PC-9 (cell line): ENCODE data around the gene MLXIP. TPM values are rescaled to one million over a fixed set of nuclear protein-coding genes. Genes with fewer than 3 reads are reported as not detected.

Experiments used
- BruUV-seq: library from RNA; stranded (reverse); fragments of 400-500 nt; replicated peaks from 2 replicates; lab custom pipeline; 2021; lab: Mats Ljungman, UMichigan
- CTCF ChIA-PET: fragments of 300-600 bp; sonication (Branson Sonifier 250); formaldehyde crosslinking; loops from one replicate; lab custom pipeline; 2022; ENCODE audit warnings: antibody characterized with exemption; lab: Charles Lee
- POLR2A ChIA-PET: fragments of 300-600 bp; sonication (Branson Sonifier 250); formaldehyde crosslinking; loops from one replicate; lab custom pipeline; 2022; ENCODE audit warnings: antibody characterized with exemption; ENCODE audit not compliant: unreplicated experiment; lab: Charles Lee
- DNase-seq, 2 experiments: peaks; one replicate each; pipeline versions ENCODE4 v3.0.0 to v3.0.0-alpha.2; 2015 to 2022; ENCODE audit warnings: mixed read lengths in 1 of 2
- H2AFZ ChIP-seq: fragments of 200-600 bp; sonication (generic); 2 replicates; pipeline ENCODE4 v1.8.1; 2017; ENCODE audit warnings: antibody characterized with exemption
- H3F3A ChIP-seq: fragments of 200-600 bp; sonication (generic); 2 replicates; pipeline ENCODE4 v1.8.1; 2017; ENCODE audit warnings: antibody characterized with exemption, mild to moderate bottlenecking, low read depth; ENCODE audit not compliant: insufficient read depth
- H3K27ac ChIP-seq: fragments of 200-600 bp; sonication (generic); 2 replicates; pipeline ENCODE4 v1.6.1; 2016; ENCODE audit warnings: mixed run types
- H3K27me3 ChIP-seq: fragments of 200-600 bp; sonication (generic); 2 replicates; pipeline ENCODE4 v1.6.1; 2016; ENCODE audit warnings: low read depth, mixed run types; ENCODE audit not compliant: insufficient read depth
- H3K36me3 ChIP-seq: fragments of 200-600 bp; sonication (generic); 2 replicates; pipeline ENCODE4 v1.6.1; 2016; ENCODE audit warnings: low read depth, mixed run types
- H3K4me1 ChIP-seq: fragments of 200-600 bp; sonication (generic); replicated peaks from 2 replicates; pipeline ENCODE4 v1.6.1; 2016; ENCODE audit warnings: mixed run types; ENCODE audit not compliant: insufficient read depth
- H3K4me2 ChIP-seq: fragments of 200-600 bp; sonication (generic); 2 replicates; pipeline ENCODE4 v1.6.1; 2017; ENCODE audit warnings: mixed run types
- H3K4me3 ChIP-seq: fragments of 200-600 bp; sonication (generic); 2 replicates; pipeline ENCODE4 v1.6.1; 2016; ENCODE audit warnings: mixed run types
- H3K79me2 ChIP-seq: fragments of 200-600 bp; sonication (generic); 2 replicates; pipeline ENCODE4 v1.6.1; 2017; ENCODE audit warnings: low read depth, mixed run types
- H3K9me2 ChIP-seq: fragments of 200-600 bp; sonication (generic); 2 replicates; pipeline ENCODE4 v1.8.1; 2017; ENCODE audit warnings: mild to moderate bottlenecking; ENCODE audit not compliant: insufficient read depth
- H3K9me3 ChIP-seq: fragments of 200-600 bp; sonication (generic); 2 replicates; pipeline ENCODE4 v1.8.1; 2016; ENCODE audit warnings: low read depth; ENCODE audit not compliant: insufficient read depth
- H4K20me1 ChIP-seq: fragments of 200-600 bp; sonication (generic); 2 replicates; pipeline ENCODE4 v1.8.1; 2017; ENCODE audit not compliant: insufficient read depth
- CTCF ChIP-seq: fragments of 200-600 bp; sonication (generic); conservative IDR thresholded peaks from 2 replicates; pipeline ENCODE4 v1.6.1; 2017; ENCODE audit warnings: mixed run types, antibody characterized with exemption, mild to moderate bottlenecking, moderate library complexity
- EZH2 ChIP-seq: fragments of 200-600 bp; sonication (generic); IDR thresholded peaks from 2 replicates; pipeline ENCODE4 v1.8.0; 2017; ENCODE audit warnings: antibody characterized with exemption, low read depth
- intact Hi-C: fragments of 100-400 bp; cut with micrococcal nuclease; formaldehyde crosslinking; loops from one replicate; pipeline ENCODE4 v1.10.0; 2022; ENCODE audit not compliant: unreplicated experiment
- total RNA-seq: library from RNA; stranded (reverse); gene quantifications from 2 replicates; pipeline ENCODE4 v1.2.3, GENCODE V29; 2021

Gene MLXIP
- total RNA-seq, 1 experiment from 2014 or later, result 83.3 TPM

GRCh38 chr12:122126713-122127597 lies 48.4 kb downstream of the MLXIP start:
- H3K27ac ChIP-seq, result no peak overlapping the region
- intact Hi-C loops, result loop anchor here (10.0 kb wide), 1 partner anchor 202 kb away; no protein-coding TSS in a partner anchor
- no peak for DNase-seq
- POLR2A ChIA-PET, result no interaction called here
- no peak overlapping the region for H3K4me3 ChIP-seq
- H3K36me3 ChIP-seq, result peaks cover 4% of the 10 kb centered on the region
- H3K27me3 ChIP-seq, result no peaks in the 10 kb centered on the region
- CTCF ChIA-PET, result interaction anchor here (0.5 kb wide), 1 partner anchor 64 kb away, joined by 4 read pairs; no protein-coding TSS in a partner anchor
- BruUV-seq, result no TSS peak
- H3K79me2 ChIP-seq, result peaks cover 28% of the 10 kb centered on the region
- no peak for TF ChIP-seq CTCF
- no peak for TF ChIP-seq EZH2
- H3K4me1 ChIP-seq, result peaks cover 20% of the 10 kb centered on the region
- H3K9me3 ChIP-seq, result no peaks in the 10 kb centered on the region
- H3K9me2 ChIP-seq, result no peaks in the 10 kb centered on the region
- peaks cover 12% of the 10 kb centered on the region; the same call in 1 of the 2 replicates for H4K20me1 ChIP-seq
- H2AFZ ChIP-seq, result no peak overlapping the region
- no peak overlapping the region for H3K4me2 ChIP-seq
- peaks cover 32% of the 10 kb centered on the region; the same call in 1 of the 2 replicates for H3F3A ChIP-seq

GRCh38 chr12:122127839-122128238 lies 49.3 kb downstream of the MLXIP start:
- H3K79me2 ChIP-seq, result peaks cover 28% of the 10 kb centered on the region
- peaks cover 26% of the 10 kb centered on the region; the same call in 1 of the 2 replicates for H3F3A ChIP-seq
- H2AFZ ChIP-seq, result no peak overlapping the region
- peaks cover 20% of the 10 kb centered on the region for H3K4me1 ChIP-seq
- intact Hi-C loops, result loop anchor here (10.0 kb wide), 1 partner anchor 203 kb away; no protein-coding TSS in a partner anchor
- BruUV-seq, result no TSS peak
- H3K27me3 ChIP-seq, result no peaks in the 10 kb centered on the region
- POLR2A ChIA-PET, result no interaction called here
- H3K9me2 ChIP-seq, result no peaks in the 10 kb centered on the region
- H3K9me3 ChIP-seq, result no peaks in the 10 kb centered on the region
- H3K36me3 ChIP-seq, result peaks cover 11% of the 10 kb centered on the region
- no peak for DNase-seq
- no peak overlapping the region for H3K4me3 ChIP-seq
- no peak overlapping the region for H3K4me2 ChIP-seq
- TF ChIP-seq EZH2 (no peak), CTCF (no peak)
- H4K20me1 ChIP-seq, result peaks cover 12% of the 10 kb centered on the region; the same call in 1 of the 2 replicates
- H3K27ac ChIP-seq, result no peak overlapping the region
- CTCF ChIA-PET, result no interaction called here

GRCh38 chr12:122128481-122128880 lies 49.9 kb downstream of the MLXIP start:
- BruUV-seq, result no TSS peak
- CTCF ChIA-PET, result no interaction called here

More at GRCh38 chr12:122128481-122128880, 49.9 kb downstream of the MLXIP start:
- H4K20me1 ChIP-seq, result peaks cover 8% of the 10 kb centered on the region; the same call in 1 of the 2 replicates
- no peak overlapping the region for H3K4me3 ChIP-seq
- H3K9me3 ChIP-seq, result no peaks in the 10 kb centered on the region
- TF ChIP-seq CTCF, result no peak
- TF ChIP-seq EZH2, result no peak
- no peaks in the 10 kb centered on the region for H3K9me2 ChIP-seq
- peaks cover 23% of the 10 kb centered on the region; the same call in 1 of the 2 replicates for H3F3A ChIP-seq
- intact Hi-C loops, result loop anchor here (10.0 kb wide), 1 partner anchor 204 kb away; no protein-coding TSS in a partner anchor
- H3K4me1 ChIP-seq, result peaks cover 17% of the 10 kb centered on the region
- DNase-seq, result no peak
- H3K27me3 ChIP-seq, result no peaks in the 10 kb centered on the region
- peaks cover 26% of the 10 kb centered on the region for H3K79me2 ChIP-seq
- H3K27ac ChIP-seq, result no peak overlapping the region
- POLR2A ChIA-PET, result interaction anchor here (0.6 kb wide), 1 partner anchor 92 kb away, joined by 4 read pairs; no protein-coding TSS in a partner anchor
- H3K4me2 ChIP-seq, result no peak overlapping the region
- peaks cover 11% of the 10 kb centered on the region for H3K36me3 ChIP-seq
- no peak overlapping the region for H2AFZ ChIP-seq
